Right lobe of liver (tissue), 4 donors: ENCODE results near the gene IGSF9.

Experiments
- POLR2A ChIP-seq: fragments of 450-650 bp; IDR thresholded peaks from one replicate; pipeline ENCODE4 v1.6.1; 2017; ENCODE audit warnings: antibody characterized with exemption, mild to moderate bottlenecking
- TF ChIP-seq, protein P1 (sequence below), 4 donors: fragments of 200-600 bp in 3 of 4; fragments of 450-650 bp in 1 of 4; IDR thresholded peaks; one replicate each; pipeline versions ENCODE4 v1.5.1 to v1.8.0; 2016 to 2022; ENCODE audit warnings: antibody characterized with exemption in 4 of 4, mild to moderate bottlenecking in 2 of 4
- donor health status: DM: no; HTN: no; CAD: no.
- donor health status: DM: no; HTN: no; CAD: no.
- donor health status: DM: no; HTN: yes; CAD: no.

DNA sequence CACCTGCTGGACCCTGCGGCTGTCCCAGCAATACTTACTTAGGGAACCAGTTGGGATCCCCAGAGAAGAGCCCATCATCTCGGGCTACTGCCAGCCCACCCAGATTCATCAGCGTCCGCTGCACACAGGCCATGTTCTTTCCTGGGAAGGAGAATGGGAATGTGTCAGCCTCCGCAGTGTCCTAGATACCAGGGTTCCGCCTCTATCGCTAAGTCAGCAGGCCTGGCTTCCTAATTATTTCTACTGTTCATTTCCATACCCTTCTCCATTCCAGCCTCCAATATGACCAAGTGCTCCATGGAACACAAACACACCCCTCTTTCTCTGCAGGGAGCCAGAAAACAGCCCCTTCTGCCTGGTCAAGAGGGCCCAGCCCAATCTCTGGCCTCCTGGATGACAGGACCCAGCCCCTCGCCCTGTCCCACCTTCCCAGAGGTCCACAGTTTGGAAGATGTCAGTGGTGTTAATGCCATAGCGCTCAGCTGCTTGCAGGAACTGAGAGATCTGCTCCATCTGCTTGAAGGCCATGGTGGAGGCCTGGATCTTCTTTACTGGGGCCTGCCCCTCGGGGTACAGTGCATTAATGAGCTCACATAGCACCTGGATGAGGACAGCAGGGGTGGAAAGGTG is 26.1 kb downstream of the IGSF9 start:
- TF ChIP-seq POLR2A: no peak
- TF ChIP-seq, protein P1, sequence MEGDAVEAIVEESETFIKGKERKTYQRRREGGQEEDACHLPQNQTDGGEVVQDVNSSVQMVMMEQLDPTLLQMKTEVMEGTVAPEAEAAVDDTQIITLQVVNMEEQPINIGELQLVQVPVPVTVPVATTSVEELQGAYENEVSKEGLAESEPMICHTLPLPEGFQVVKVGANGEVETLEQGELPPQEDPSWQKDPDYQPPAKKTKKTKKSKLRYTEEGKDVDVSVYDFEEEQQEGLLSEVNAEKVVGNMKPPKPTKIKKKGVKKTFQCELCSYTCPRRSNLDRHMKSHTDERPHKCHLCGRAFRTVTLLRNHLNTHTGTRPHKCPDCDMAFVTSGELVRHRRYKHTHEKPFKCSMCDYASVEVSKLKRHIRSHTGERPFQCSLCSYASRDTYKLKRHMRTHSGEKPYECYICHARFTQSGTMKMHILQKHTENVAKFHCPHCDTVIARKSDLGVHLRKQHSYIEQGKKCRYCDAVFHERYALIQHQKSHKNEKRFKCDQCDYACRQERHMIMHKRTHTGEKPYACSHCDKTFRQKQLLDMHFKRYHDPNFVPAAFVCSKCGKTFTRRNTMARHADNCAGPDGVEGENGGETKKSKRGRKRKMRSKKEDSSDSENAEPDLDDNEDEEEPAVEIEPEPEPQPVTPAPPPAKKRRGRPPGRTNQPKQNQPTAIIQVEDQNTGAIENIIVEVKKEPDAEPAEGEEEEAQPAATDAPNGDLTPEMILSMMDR (IDR thresholded peaks at IDR 0.05): no peak
